OCI-LY1 (cell line): Measurements from ENCODE around the gene PDIK1L.

Experiments used
- EZH2 ChIP-seq: fragments of 200-600 bp; sonication (generic), shearing (Covaris generic); IDR thresholded peaks from 2 replicates; pipeline ENCODE4 v1.8.0; 2017; ENCODE audit warnings: borderline replicate concordance, mixed run types, mild to moderate bottlenecking, antibody characterized with exemption, low read length, moderate library complexity, mixed read lengths
- TF ChIP-seq, protein P1 (sequence below): fragments of 200-600 bp; sonication (generic), shearing (Covaris generic); IDR thresholded peaks from 2 replicates; pipeline ENCODE4 v1.5.1; 2017; ENCODE audit warnings: mild to moderate bottlenecking, antibody characterized with exemption, low read length, moderate library complexity, mixed read lengths

DNA sequence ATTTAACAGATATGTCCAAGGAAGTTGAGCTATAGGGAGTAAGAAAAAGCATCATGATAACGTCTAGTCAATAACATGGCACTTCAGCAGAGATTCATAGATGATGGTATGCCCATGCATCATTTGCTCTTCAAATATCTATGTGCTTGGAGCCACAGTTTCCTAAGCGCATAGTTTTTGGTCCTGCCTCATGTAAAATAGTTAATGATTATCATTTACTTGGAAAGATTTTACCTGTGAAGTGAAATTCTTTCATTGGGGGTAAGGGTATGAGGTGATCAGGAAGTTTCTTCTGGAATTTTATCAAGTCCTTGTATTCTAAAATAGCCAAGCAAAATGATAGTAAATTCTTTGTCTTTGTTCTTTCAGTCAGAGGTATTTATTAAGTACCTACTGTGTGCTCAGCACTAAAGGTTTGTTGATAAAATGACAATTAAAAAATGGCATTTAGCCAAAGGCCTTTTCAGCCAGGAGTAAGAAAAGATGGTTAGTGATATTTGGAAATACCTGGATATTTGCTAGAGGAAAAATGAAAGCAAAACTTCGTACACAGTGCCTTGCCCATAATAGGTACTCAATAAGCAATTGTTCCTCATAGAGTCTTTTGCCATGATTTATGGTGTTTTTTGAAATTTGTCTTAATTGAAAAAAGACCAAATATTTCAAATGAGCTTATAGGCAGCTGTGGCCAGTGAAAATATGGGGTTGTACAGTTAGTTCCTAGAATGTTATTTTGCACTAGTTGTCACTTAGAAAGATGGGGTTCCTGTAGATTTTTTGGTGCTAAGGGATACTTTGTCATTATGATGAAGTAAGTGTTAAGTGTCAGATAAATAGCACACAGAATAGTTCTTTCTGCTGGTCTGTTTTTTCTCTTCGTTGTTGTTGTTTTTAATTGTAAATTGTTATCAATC, 13.1 kb downstream of the PDIK1L start:
- TF ChIP-seq, protein P1, sequence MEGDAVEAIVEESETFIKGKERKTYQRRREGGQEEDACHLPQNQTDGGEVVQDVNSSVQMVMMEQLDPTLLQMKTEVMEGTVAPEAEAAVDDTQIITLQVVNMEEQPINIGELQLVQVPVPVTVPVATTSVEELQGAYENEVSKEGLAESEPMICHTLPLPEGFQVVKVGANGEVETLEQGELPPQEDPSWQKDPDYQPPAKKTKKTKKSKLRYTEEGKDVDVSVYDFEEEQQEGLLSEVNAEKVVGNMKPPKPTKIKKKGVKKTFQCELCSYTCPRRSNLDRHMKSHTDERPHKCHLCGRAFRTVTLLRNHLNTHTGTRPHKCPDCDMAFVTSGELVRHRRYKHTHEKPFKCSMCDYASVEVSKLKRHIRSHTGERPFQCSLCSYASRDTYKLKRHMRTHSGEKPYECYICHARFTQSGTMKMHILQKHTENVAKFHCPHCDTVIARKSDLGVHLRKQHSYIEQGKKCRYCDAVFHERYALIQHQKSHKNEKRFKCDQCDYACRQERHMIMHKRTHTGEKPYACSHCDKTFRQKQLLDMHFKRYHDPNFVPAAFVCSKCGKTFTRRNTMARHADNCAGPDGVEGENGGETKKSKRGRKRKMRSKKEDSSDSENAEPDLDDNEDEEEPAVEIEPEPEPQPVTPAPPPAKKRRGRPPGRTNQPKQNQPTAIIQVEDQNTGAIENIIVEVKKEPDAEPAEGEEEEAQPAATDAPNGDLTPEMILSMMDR, result no peak
- no peak for TF ChIP-seq EZH2
